ENCODE measurements around the gene APBA1.
"Not testable (repeated sequence)": the region's sequence is repeated elsewhere in the genome, so short reads cannot be mapped to it uniquely, and the experiment has no call there.

- not testable (repeated sequence) for TF ChIP-seq CTCF (conservative IDR thresholded peaks at IDR 0.05 in 1 of 2, IDR thresholded peaks at IDR 0.05 in 1 of 2; ENCODE audit: extremely low read depth in 1 of 2, insufficient read depth in 1 of 2, low read depth in 1 of 2, low read length in 2 of 2); EZH2 (IDR thresholded peaks at IDR 0.05; ENCODE audit: borderline replicate concordance, low read length)
Measured at GRCh38 chr9:69409936-69410335, 262.2 kb downstream of the APBA1 start.
